CD4-positive, alpha-beta T cell (primary cell): ENCODE measurements around the gene ACYP1. TPM values are rescaled to one million over a fixed set of nuclear protein-coding genes. Genes with fewer than 3 reads are reported as not detected.

Experiments used
- ATAC-seq: fragments of 200-7000 bp; cut with Tn5 transposase; one replicate; pipeline ENCODE4 v1.10.0; 2022; ENCODE audit warnings: mild to moderate bottlenecking; ENCODE audit not compliant: poor library complexity
- CTCF ChIA-PET: fragments of 350-600 bp; sonication (Branson Sonifier 250); formaldehyde crosslinking; loops from one replicate; lab custom pipeline; 2021; ENCODE audit warnings: antibody characterized with exemption, inconsistent platforms; lab: Charles Lee
- POLR2A ChIA-PET: fragments of 350-600 bp; sonication (Branson Sonifier 250); formaldehyde crosslinking; loops from one replicate; lab custom pipeline; 2021; ENCODE audit warnings: antibody characterized with exemption, inconsistent platforms; lab: Charles Lee
- DNase-seq, 14 experiments: peaks; one replicate each; pipeline ENCODE4 v3.0.0-alpha.2; 2013 to 2020; ENCODE audit warnings: mixed read lengths in 2 of 14
- H3K27ac ChIP-seq, 2 donors: one replicate each; pipeline versions ENCODE4 v1.5.1 to v1.7.0; 2013; ENCODE audit warnings: low read length in 2 of 2, low read depth in 1 of 2, mild to moderate bottlenecking in 1 of 2
- H3K27me3 ChIP-seq, 2 experiments: 1 replicate in 1 of 2; 2 replicates in 1 of 2; pipeline versions ENCODE4 v1.6.1 to v1.7.0; 2013; ENCODE audit warnings: low read length in 2 of 2, control low read depth in 1 of 2, mild to moderate bottlenecking in 1 of 2, moderate library complexity in 1 of 2; ENCODE audit not compliant: insufficient read depth in 2 of 2, control insufficient read depth in 1 of 2
- H3K36me3 ChIP-seq: one replicate; pipeline ENCODE4 v1.6.1; 2013; ENCODE audit warnings: low read length, control low read depth; ENCODE audit not compliant: insufficient read depth
- H3K4me1 ChIP-seq: one replicate; pipeline ENCODE4 v1.6.1; 2013; ENCODE audit warnings: low read length, control low read depth; ENCODE audit not compliant: insufficient read depth
- H3K4me3 ChIP-seq: one replicate; pipeline ENCODE4 v1.5.1; 2013; ENCODE audit warnings: mild to moderate bottlenecking, low read length, moderate library complexity
- H3K9me3 ChIP-seq, 2 experiments: 1 replicate in 1 of 2; 2 replicates in 1 of 2; pipeline versions ENCODE4 v1.6.1 to v1.7.0; 2013; ENCODE audit warnings: low read length in 2 of 2, mild to moderate bottlenecking in 2 of 2, control low read depth in 1 of 2, moderate library complexity in 1 of 2; ENCODE audit not compliant: control insufficient read depth in 1 of 2, insufficient read depth in 1 of 2
- H3K27ac Mint-ChIP-seq: one replicate; pipeline ENCODE4 v1.8.0; 2020; ENCODE audit warnings: mixed read lengths
- H3K27me3 Mint-ChIP-seq: one replicate; pipeline ENCODE4 v1.8.0; 2021; ENCODE audit warnings: mixed read lengths
- H3K36me3 Mint-ChIP-seq: one replicate; pipeline ENCODE4 v1.8.0; 2021; ENCODE audit warnings: low read depth, mixed read lengths
- H3K4me1 Mint-ChIP-seq: one replicate; pipeline ENCODE4 v1.8.0; 2021; ENCODE audit warnings: low read depth, mixed read lengths
- H3K4me3 Mint-ChIP-seq: one replicate; pipeline ENCODE4 v1.8.0; 2020; ENCODE audit warnings: mild to moderate bottlenecking, mixed read lengths
- H3K9me3 Mint-ChIP-seq: one replicate; pipeline ENCODE4 v1.8.0; 2020; ENCODE audit warnings: mixed read lengths
- intact Hi-C, 2 experiments: fragments of 100-400 bp; cut with DNase I in 1 of 2; cut with micrococcal nuclease in 1 of 2; formaldehyde crosslinking; loops; one replicate each; pipeline versions ENCODE4 v1.15.1 to v1.9.0; 2023 to 2025; cut with DNase I, micrococcal nuclease
- total RNA-seq, 174 experiments: library from RNA in 2 of 174; stranded (reverse) in 2 of 174; gene quantifications; one replicate each; pipeline ENCODE4 v1.2.3 and lab custom pipeline; 2021 to 2026
- TF ChIP-seq, protein P1 (sequence below): fragments of 200-600 bp; IDR thresholded peaks from one replicate; pipeline ENCODE4 v1.8.0; 2022; ENCODE audit warnings: antibody characterized with exemption, mild to moderate bottlenecking

The ACYP1 gene
- total RNA-seq, 2 experiments from 2014 or later = 7.9 to 9.4 TPM

DNA sequence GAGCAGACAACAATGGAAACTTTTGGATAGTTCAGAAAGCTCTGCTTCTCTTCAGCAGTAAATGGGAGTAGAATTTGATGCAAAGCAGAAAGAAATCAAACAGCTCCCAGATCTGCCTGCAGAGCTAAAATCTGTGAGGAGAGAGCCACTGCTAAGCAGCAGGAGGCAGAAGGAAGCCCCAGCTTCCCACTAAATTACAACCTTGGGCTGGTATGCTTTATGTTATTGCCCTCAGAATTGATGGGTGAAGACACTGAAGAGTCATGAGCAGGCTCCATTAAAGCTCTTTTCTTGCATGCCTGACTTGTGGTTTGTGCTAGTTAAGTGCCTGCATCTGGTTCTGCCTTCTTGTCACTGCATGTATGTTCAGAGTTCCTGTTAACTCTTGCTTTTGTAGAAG is 14.0 kb upstream of the ACYP1 start:
- Histone ChIP-seq H3K36me3 (peaks cover 8% of the 10 kb centered on the region), H3K4me1 (no peaks in the 10 kb centered on the region), H3K27ac (no peak overlapping the region), H3K27me3 (no peaks in the 10 kb centered on the region), H3K4me3 (no peak overlapping the region), H3K9me3 (no peaks in the 10 kb centered on the region)
- Mint-ChIP-seq H3K27ac (peak overlapping the region; percentile 90), H3K4me1 (peaks cover 31% of the 10 kb centered on the region), H3K36me3 (peaks cover 22% of the 10 kb centered on the region), H3K4me3 (peak overlapping the region; percentile 68), H3K27me3 (no peaks in the 10 kb centered on the region), H3K9me3 (no peaks in the 10 kb centered on the region)
- peak; percentile 95 for ATAC-seq
- POLR2A ChIA-PET = interaction anchor here (0.6 to 2.2 kb wide), 16 partner anchors 8 to 315 kb away, joined by 3 to 18 read pairs (median 4); partner anchors contain the start of genes ACYP1, MLH3, NEK9 and YLPM1
- DNase-seq = peak in 1 of 14 experiments; percentile 18
- TF ChIP-seq, protein P1, sequence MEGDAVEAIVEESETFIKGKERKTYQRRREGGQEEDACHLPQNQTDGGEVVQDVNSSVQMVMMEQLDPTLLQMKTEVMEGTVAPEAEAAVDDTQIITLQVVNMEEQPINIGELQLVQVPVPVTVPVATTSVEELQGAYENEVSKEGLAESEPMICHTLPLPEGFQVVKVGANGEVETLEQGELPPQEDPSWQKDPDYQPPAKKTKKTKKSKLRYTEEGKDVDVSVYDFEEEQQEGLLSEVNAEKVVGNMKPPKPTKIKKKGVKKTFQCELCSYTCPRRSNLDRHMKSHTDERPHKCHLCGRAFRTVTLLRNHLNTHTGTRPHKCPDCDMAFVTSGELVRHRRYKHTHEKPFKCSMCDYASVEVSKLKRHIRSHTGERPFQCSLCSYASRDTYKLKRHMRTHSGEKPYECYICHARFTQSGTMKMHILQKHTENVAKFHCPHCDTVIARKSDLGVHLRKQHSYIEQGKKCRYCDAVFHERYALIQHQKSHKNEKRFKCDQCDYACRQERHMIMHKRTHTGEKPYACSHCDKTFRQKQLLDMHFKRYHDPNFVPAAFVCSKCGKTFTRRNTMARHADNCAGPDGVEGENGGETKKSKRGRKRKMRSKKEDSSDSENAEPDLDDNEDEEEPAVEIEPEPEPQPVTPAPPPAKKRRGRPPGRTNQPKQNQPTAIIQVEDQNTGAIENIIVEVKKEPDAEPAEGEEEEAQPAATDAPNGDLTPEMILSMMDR = no peak
- CTCF ChIA-PET = no interaction called here
- intact Hi-C loops = loop anchor here in 1 of 2 experiments (5.0 kb wide), 1 partner anchor 35 kb away; no protein-coding TSS in a partner anchor

DNA sequence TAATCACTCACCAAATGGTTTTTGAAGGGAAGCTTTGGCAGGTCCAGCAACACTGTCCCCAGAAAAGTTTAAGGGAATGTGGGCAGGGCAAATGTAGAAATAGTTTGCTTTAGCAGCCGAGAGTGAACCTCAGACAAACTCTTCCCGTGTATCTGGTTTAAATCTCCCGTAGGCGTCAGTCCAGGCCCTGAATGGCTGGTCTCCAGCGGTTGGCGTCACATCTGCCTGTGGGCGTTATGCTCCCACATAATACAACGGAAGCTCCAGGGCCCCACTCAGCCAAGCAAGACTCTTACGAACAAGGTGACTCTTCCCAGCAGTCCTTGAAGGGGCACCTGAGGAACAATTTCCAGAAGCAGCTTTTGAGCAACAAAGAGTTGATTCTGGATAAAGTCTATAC is 6.6 kb upstream of the ACYP1 start:
- H3K4me1 Mint-ChIP-seq = peaks cover 14% of the 10 kb centered on the region
- H3K9me3 Mint-ChIP-seq = no peaks in the 10 kb centered on the region
- Histone ChIP-seq H3K27me3 (no peaks in the 10 kb centered on the region), H3K4me3 (no peak overlapping the region), H3K4me1 (peaks cover 18% of the 10 kb centered on the region), H3K9me3 (no peaks in the 10 kb centered on the region), H3K36me3 (no peaks in the 10 kb centered on the region), H3K27ac (no peak overlapping the region)
- ChIA-PET CTCF (no interaction called here), POLR2A (interaction anchor here (1.6 to 2.0 kb wide), 2 partner anchors 10 to 19 kb away, joined by 5 to 13 read pairs; partner anchors contain the start of gene MLH3)
- no peaks in the 10 kb centered on the region for H3K27me3 Mint-ChIP-seq
- intact Hi-C loops = no loop called here
- peak overlapping the region; percentile 77 for H3K4me3 Mint-ChIP-seq
- H3K27ac Mint-ChIP-seq = peak overlapping the region; percentile 44
- ATAC-seq (no peak), DNase-seq (no peak)
- TF ChIP-seq, protein P1 = no peak
- no peaks in the 10 kb centered on the region for H3K36me3 Mint-ChIP-seq

DNA sequence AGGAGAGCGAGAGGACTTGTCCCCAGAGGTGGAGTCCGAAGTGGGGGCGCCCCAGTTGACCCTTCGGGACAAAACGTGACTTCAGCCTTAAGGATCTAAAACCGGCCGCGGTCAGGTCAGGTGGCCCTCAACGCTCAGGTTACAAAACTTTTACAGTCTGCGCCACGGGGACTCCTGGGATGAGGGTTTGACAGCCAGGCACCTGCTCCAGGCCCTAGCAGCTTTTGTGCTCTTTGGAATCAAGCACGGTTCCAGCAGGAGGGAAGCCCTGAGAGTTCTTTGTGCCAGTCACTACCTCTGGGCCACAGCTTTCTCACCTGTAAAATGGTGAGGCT is 6.0 kb upstream of the ACYP1 start:
- peak overlapping the region; percentile 72 for H3K4me3 ChIP-seq
- DNase-seq (no peak), ATAC-seq (no peak)
- H3K27me3 Mint-ChIP-seq = no peaks in the 10 kb centered on the region
- POLR2A ChIA-PET = interaction anchor here (0.9 to 2.0 kb wide), 5 partner anchors 8 to 178 kb away, joined by 3 to 15 read pairs (median 5); partner anchors contain the start of gene MLH3
- CTCF ChIA-PET = no interaction called here
- H3K36me3 ChIP-seq = no peaks in the 10 kb centered on the region
- H3K4me3 Mint-ChIP-seq = peak overlapping the region; percentile 77
- no peaks in the 10 kb centered on the region for H3K27me3 ChIP-seq
- no peak overlapping the region for H3K27ac ChIP-seq
- intact Hi-C loops = loop anchor here in 1 of 2 experiments (10.0 kb wide), 1 partner anchor 65 kb away; the partner anchor contains the start of gene EIF2B2
- no peaks in the 10 kb centered on the region for H3K9me3 Mint-ChIP-seq
- peak overlapping the region; percentile 44 for H3K27ac Mint-ChIP-seq
- TF ChIP-seq, protein P1 = no peak
- no peaks in the 10 kb centered on the region for H3K9me3 ChIP-seq
- H3K36me3 Mint-ChIP-seq = no peaks in the 10 kb centered on the region
- peaks cover 18% of the 10 kb centered on the region for H3K4me1 ChIP-seq
- H3K4me1 Mint-ChIP-seq = peaks cover 13% of the 10 kb centered on the region
